Panc1 (cell line): ENCODE measurements around the gene ZNF592. TPM values are rescaled to one million over a fixed set of nuclear protein-coding genes. Genes with fewer than 3 reads are reported as not detected.

Experiments
- ATAC-seq: fragments of 200-7000 bp; cut with Tn5 transposase; 2 replicates; pipeline ENCODE4 v1.9.1; 2020; ENCODE audit warnings: mild to moderate bottlenecking, moderate library complexity
- BruUV-seq: library from RNA; stranded (reverse); fragments of 400-500 nt; replicated peaks from 2 replicates; lab custom pipeline; 2021; lab: Mats Ljungman, UMichigan
- CTCF ChIA-PET: fragments of 300-600 bp; sonication (Branson Sonifier 250); formaldehyde crosslinking; loops from one replicate; lab custom pipeline; 2022; ENCODE audit warnings: antibody characterized with exemption; lab: Charles Lee
- POLR2A ChIA-PET: fragments of 300-600 bp; sonication (Branson Sonifier 250); formaldehyde crosslinking; loops from one replicate; lab custom pipeline; 2022; ENCODE audit warnings: antibody characterized with exemption; lab: Charles Lee
- DNase-seq: peaks from one replicate; pipeline ENCODE4 v3.0.0-alpha.2; 2010; ENCODE audit warnings: low read depth, low spot score
- H3K27ac ChIP-seq: 2 replicates; pipeline ENCODE4 v1.5.1; 2011; ENCODE audit warnings: mild to moderate bottlenecking, low read length, inconsistent platforms
- H3K27me3 ChIP-seq: fragments of 200-500 bp; sonication (Bioruptor generic); 2 replicates; pipeline ENCODE4 v1.6.0; 2014; ENCODE audit warnings: low read length, inconsistent platforms; ENCODE audit not compliant: control insufficient read depth, insufficient read depth
- H3K36me3 ChIP-seq: fragments of 200-500 bp; sonication (Bioruptor generic); 2 replicates; pipeline ENCODE4 v1.5.1; 2014; ENCODE audit warnings: inconsistent platforms, mild to moderate bottlenecking, low read length, moderate library complexity; ENCODE audit not compliant: control insufficient read depth, insufficient read depth
- H3K4me1 ChIP-seq: 2 replicates; pipeline ENCODE4 v1.5.1; 2011; ENCODE audit warnings: inconsistent platforms, mild to moderate bottlenecking, low read length, moderate library complexity; ENCODE audit not compliant: control insufficient read depth, insufficient read depth
- H3K4me3 ChIP-seq, 2 experiments: 2 replicates each; pipeline ENCODE4 v1.5.1; 2011 to 2012; ENCODE audit warnings: low read depth in 2 of 2, low read length in 2 of 2, mild to moderate bottlenecking in 2 of 2, inconsistent platforms in 1 of 2, moderate library complexity in 1 of 2
- H3K9me3 ChIP-seq: fragments of 200-500 bp; sonication (Bioruptor generic); 2 replicates; pipeline ENCODE4 v1.5.1; 2014; ENCODE audit warnings: low read depth, mild to moderate bottlenecking, inconsistent platforms, low read length, moderate library complexity; ENCODE audit not compliant: control insufficient read depth, insufficient read depth
- POLR2AphosphoS5 ChIP-seq: IDR thresholded peaks from 2 replicates; pipeline ENCODE4 v1.6.1; 2012; ENCODE audit warnings: mild to moderate bottlenecking, low read depth, low read length, moderate library complexity
- SIN3A ChIP-seq: IDR thresholded peaks from 2 replicates; pipeline ENCODE4 v1.6.1; 2012; ENCODE audit warnings: low read depth, mild to moderate bottlenecking, low read length, moderate library complexity, borderline replicate concordance; ENCODE audit not compliant: insufficient read depth
- TCF7L2 ChIP-seq: IDR thresholded peaks from 2 replicates; pipeline ENCODE4 v1.6.1; 2011; ENCODE audit warnings: mild to moderate bottlenecking, low read depth, low read length, inconsistent platforms
- in situ Hi-C: cut with HindIII; loops from 2 replicates; pipeline ENCODE4 v1.10.0; 2016; ENCODE audit warnings: low sequenced_read_pairs, low pct_unique_long_range_greater_than_20kb
- intact Hi-C: fragments of 100-400 bp; cut with micrococcal nuclease; formaldehyde crosslinking; loops from one replicate; pipeline ENCODE4 v1.10.0; 2022; ENCODE audit not compliant: unreplicated experiment
- total RNA-seq: library from RNA; stranded (reverse); gene quantifications from one replicate; pipeline ENCODE4 v1.2.1, GENCODE V29; 2021; ENCODE audit not compliant: unreplicated experiment
- TF ChIP-seq, protein P1 (sequence below): fragments of 450-650 bp; IDR thresholded peaks from 2 replicates; pipeline ENCODE4 v1.5.1; 2017; ENCODE audit warnings: mild to moderate bottlenecking
- TF ChIP-seq, protein P2 (sequence below), 2 experiments: IDR thresholded peaks; 2 replicates each; pipeline ENCODE4 v1.6.1; 2011 to 2012; ENCODE audit warnings: low read depth in 2 of 2, control low read depth in 1 of 2, low read length in 1 of 2, mild to moderate bottlenecking in 1 of 2, moderate library complexity in 1 of 2; ENCODE audit not compliant: insufficient read depth in 1 of 2

The ZNF592 gene
- total RNA-seq, 1 experiment from 2014 or later: 34.2 TPM

DNA sequence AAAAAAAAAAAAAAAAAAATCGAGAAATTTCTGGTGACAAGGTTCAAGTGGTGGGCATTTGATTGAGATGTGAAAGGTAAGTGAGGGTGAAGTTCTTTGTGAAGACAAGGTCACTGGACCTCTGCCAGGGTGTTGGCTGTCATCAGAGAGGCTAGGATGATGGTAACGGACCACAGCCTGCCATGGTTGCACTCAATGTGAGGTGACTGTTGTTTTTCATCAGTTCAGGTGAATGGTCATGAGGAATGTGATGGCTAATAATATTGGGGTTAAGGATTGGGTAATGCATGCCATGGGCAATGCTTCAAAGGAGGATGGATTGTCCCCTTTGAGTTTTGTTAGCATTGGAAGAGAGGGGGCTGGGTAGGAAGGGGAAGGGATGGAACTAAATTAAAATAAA, 64.5 kb downstream of the ZNF592 start:
- POLR2A ChIA-PET: no interaction called here
- Histone ChIP-seq H3K36me3 (no peaks in the 10 kb centered on the region), H3K9me3 (no peaks in the 10 kb centered on the region), H3K4me1 (no peaks in the 10 kb centered on the region), H3K4me3 (no peak overlapping the region), H3K27me3 (no peaks in the 10 kb centered on the region), H3K27ac (no peak overlapping the region)
- no TSS peak for BruUV-seq
- in situ Hi-C loops (no loop called here), intact Hi-C loops (no loop called here)
- no peak for ATAC-seq
- CTCF ChIA-PET: no interaction called here
- no peak for DNase-seq
- TF ChIP-seq TCF7L2 (no peak), SIN3A (no peak), POLR2AphosphoS5 (no peak)
- TF ChIP-seq, protein P1, sequence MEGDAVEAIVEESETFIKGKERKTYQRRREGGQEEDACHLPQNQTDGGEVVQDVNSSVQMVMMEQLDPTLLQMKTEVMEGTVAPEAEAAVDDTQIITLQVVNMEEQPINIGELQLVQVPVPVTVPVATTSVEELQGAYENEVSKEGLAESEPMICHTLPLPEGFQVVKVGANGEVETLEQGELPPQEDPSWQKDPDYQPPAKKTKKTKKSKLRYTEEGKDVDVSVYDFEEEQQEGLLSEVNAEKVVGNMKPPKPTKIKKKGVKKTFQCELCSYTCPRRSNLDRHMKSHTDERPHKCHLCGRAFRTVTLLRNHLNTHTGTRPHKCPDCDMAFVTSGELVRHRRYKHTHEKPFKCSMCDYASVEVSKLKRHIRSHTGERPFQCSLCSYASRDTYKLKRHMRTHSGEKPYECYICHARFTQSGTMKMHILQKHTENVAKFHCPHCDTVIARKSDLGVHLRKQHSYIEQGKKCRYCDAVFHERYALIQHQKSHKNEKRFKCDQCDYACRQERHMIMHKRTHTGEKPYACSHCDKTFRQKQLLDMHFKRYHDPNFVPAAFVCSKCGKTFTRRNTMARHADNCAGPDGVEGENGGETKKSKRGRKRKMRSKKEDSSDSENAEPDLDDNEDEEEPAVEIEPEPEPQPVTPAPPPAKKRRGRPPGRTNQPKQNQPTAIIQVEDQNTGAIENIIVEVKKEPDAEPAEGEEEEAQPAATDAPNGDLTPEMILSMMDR: no peak
- TF ChIP-seq, protein P2, sequence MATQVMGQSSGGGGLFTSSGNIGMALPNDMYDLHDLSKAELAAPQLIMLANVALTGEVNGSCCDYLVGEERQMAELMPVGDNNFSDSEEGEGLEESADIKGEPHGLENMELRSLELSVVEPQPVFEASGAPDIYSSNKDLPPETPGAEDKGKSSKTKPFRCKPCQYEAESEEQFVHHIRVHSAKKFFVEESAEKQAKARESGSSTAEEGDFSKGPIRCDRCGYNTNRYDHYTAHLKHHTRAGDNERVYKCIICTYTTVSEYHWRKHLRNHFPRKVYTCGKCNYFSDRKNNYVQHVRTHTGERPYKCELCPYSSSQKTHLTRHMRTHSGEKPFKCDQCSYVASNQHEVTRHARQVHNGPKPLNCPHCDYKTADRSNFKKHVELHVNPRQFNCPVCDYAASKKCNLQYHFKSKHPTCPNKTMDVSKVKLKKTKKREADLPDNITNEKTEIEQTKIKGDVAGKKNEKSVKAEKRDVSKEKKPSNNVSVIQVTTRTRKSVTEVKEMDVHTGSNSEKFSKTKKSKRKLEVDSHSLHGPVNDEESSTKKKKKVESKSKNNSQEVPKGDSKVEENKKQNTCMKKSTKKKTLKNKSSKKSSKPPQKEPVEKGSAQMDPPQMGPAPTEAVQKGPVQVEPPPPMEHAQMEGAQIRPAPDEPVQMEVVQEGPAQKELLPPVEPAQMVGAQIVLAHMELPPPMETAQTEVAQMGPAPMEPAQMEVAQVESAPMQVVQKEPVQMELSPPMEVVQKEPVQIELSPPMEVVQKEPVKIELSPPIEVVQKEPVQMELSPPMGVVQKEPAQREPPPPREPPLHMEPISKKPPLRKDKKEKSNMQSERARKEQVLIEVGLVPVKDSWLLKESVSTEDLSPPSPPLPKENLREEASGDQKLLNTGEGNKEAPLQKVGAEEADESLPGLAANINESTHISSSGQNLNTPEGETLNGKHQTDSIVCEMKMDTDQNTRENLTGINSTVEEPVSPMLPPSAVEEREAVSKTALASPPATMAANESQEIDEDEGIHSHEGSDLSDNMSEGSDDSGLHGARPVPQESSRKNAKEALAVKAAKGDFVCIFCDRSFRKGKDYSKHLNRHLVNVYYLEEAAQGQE (IDR thresholded peaks at IDR 0.05; ENCODE audit: insufficient read depth in 1 of 2, low read depth in 2 of 2, low read length in 1 of 2): no peak

DNA sequence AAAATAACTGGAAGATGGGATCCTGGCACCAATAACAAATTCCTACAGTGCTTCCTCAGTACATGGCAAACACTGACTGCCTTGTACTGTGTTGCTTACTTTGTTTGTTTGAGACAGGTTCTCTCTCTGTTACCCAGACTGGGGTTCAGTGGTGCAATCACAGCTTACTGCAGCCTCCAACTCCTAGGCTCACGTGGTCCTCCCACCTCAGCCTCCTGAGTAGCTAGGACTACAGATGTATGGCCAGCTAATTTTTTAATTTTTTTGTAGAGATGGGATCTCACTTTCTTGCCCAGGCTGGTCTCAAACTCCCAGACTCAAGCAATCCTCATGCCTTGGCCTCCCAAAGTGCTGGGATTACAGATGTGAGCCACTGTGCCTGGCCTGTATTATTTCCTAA, 65.0 kb downstream of the ZNF592 start:
- H3K27ac ChIP-seq: no peak overlapping the region
- no peaks in the 10 kb centered on the region for H3K4me1 ChIP-seq
- no peak for ATAC-seq
- H3K36me3 ChIP-seq: no peaks in the 10 kb centered on the region
- no TSS peak for BruUV-seq
- intact Hi-C loops: no loop called here
- in situ Hi-C loops: no loop called here
- no peak overlapping the region for H3K4me3 ChIP-seq
- no peak for DNase-seq
- no peaks in the 10 kb centered on the region for H3K27me3 ChIP-seq
- H3K9me3 ChIP-seq: no peaks in the 10 kb centered on the region
- ChIA-PET POLR2A (no interaction called here), CTCF (no interaction called here)
- TF ChIP-seq POLR2AphosphoS5 (no peak), SIN3A (no peak), TCF7L2 (no peak)
- TF ChIP-seq, protein P2 (IDR thresholded peaks at IDR 0.05; ENCODE audit: insufficient read depth in 1 of 2, low read depth in 2 of 2, low read length in 1 of 2): no peak
- TF ChIP-seq, protein P1: no peak
